BE2C (cell line): Measurements from ENCODE around the gene TMPRSS9.

Experiments used
- DNase-seq: peaks from one replicate; pipeline ENCODE4 v3.0.0-alpha.2; 2020
- H3K27me3 ChIP-seq: fragments of 250-450 bp; sonication (Bioruptor Pico); 2 replicates; pipeline ENCODE4 v1.5.1; 2020; ENCODE audit warnings: mild to moderate bottlenecking
- H3K36me3 ChIP-seq: fragments of 250-450 bp; sonication (Bioruptor Pico); 2 replicates; pipeline ENCODE4 v1.5.1; 2020; ENCODE audit warnings: mild to moderate bottlenecking
- H3K4me1 ChIP-seq: fragments of 250-450 bp; sonication (Bioruptor Pico); 2 replicates; pipeline ENCODE4 v1.5.1; 2020
- H3K4me3 ChIP-seq: 2 replicates; pipeline ENCODE4 v1.5.1; 2011; ENCODE audit warnings: low read depth, low read length
- H3K9me3 ChIP-seq: fragments of 250-450 bp; sonication (Bioruptor Pico); 2 replicates; pipeline ENCODE4 v1.5.1; 2020
- CTCF ChIP-seq: IDR thresholded peaks from 2 replicates; pipeline ENCODE4 v1.5.1; 2012; ENCODE audit warnings: mild to moderate bottlenecking, low read depth, low read length

TMPRSS9 gene

GRCh38 chr19:2341982-2342381, 18.1 kb upstream of the TMPRSS9 start:
- no peak overlapping the region for H3K4me3 ChIP-seq
- no peak for DNase-seq
- H3K9me3 ChIP-seq: no peaks in the 10 kb centered on the region
- peaks cover 13% of the 10 kb centered on the region for H3K4me1 ChIP-seq
- no peaks in the 10 kb centered on the region for H3K27me3 ChIP-seq
- no peak for TF ChIP-seq CTCF
- peaks cover 60% of the 10 kb centered on the region for H3K36me3 ChIP-seq

DNA sequence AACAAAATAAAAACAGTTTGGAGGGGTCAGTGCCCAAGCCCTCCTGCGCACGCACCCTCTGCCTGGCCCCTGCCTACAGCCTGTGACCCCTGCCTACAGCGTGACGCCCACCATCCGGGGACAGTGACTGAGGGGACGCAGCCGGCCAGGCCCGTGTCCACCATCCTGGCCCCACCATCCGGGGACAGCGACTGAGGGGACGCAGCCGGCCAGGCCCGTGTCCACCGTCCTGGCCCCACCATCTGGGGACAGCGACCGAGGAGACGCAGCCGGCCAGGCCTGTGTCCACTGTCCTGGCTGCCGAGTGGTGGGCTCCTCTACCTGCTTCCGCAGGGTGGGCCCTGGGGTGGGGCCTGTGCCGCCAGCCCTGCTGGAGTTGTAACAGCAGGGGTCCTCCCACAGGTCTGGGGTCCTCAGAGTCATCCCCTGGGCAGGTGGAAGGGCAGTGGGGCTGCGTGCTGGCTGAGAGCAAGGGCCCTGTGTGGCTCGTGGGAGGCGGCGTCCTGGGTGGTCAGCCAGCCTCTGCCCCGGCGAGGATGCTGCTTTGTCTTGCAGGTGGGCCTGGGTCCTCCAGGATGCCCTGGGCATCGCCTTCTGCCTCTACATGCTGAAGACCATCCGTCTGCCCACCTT, 17.3 kb upstream of the TMPRSS9 start:
- peaks cover 60% of the 10 kb centered on the region for H3K36me3 ChIP-seq
- DNase-seq: no peak
- H3K27me3 ChIP-seq: no peaks in the 10 kb centered on the region
- H3K4me1 ChIP-seq: peaks cover 11% of the 10 kb centered on the region
- H3K4me3 ChIP-seq: no peak overlapping the region
- TF ChIP-seq CTCF: no peak
- H3K9me3 ChIP-seq: no peaks in the 10 kb centered on the region

GRCh38 chr19:2343289-2343982, 16.6 kb upstream of the TMPRSS9 start:
- TF ChIP-seq CTCF: no peak
- peaks cover 11% of the 10 kb centered on the region for H3K4me1 ChIP-seq
- H3K36me3 ChIP-seq: peaks cover 60% of the 10 kb centered on the region
- H3K9me3 ChIP-seq: no peaks in the 10 kb centered on the region
- no peak for DNase-seq
- no peak overlapping the region for H3K4me3 ChIP-seq
- no peaks in the 10 kb centered on the region for H3K27me3 ChIP-seq

DNA sequence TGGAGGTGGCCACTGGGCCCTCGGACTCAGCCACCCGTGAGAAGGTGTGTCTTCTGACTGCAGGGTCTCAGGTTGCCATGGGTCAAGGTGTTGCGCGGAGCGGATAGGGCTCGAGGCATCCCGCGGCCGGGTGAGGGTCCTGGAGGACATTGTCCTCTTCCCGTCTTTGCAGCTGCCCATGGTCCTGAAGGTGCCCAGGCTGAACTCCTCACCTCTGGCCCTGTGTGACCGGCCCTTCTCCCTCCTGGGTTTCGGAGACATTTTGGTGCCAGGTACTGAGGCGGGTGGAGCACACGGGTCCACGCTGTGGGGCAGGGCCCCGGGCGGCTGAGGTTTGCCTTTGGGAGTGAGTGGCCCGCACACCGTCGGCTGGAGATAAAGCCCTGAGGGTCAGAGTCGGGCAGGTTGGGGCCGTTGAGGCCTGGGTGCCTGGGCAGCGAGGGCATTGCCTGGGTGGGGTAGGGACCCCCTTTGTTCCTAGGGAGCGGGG, 15.6 kb upstream of the TMPRSS9 start:
- no peak for DNase-seq
- Histone ChIP-seq H3K4me1 (peaks cover 11% of the 10 kb centered on the region), H3K9me3 (no peaks in the 10 kb centered on the region), H3K27me3 (no peaks in the 10 kb centered on the region), H3K36me3 (peaks cover 52% of the 10 kb centered on the region), H3K4me3 (no peak overlapping the region)
- TF ChIP-seq CTCF: no peak

GRCh38 chr19:2345076-2345475, 15.0 kb upstream of the TMPRSS9 start:
- DNase-seq: no peak
- peaks cover 11% of the 10 kb centered on the region for H3K4me1 ChIP-seq
- H3K4me3 ChIP-seq: no peak overlapping the region
- TF ChIP-seq CTCF: no peak
- H3K27me3 ChIP-seq: no peaks in the 10 kb centered on the region
- H3K9me3 ChIP-seq: no peaks in the 10 kb centered on the region
- H3K36me3 ChIP-seq: peaks cover 46% of the 10 kb centered on the region
